Neural cell (in vitro differentiated cells): ENCODE results near the gene ATP1A1. TPM values are rescaled to one million over a fixed set of nuclear protein-coding genes. Genes with fewer than 3 reads are reported as not detected.

Experiments
- H2AFZ ChIP-seq: fragments of 200-600, 300-800 bp; sonication (generic), shearing (Covaris generic); 2 replicates; pipeline ENCODE4 v1.6.0; 2014; ENCODE audit warnings: low read depth, mild to moderate bottlenecking, antibody characterized with exemption, low read length, moderate library complexity
- H3F3A ChIP-seq: fragments of 200-600 bp; shearing (Covaris generic); 2 replicates; pipeline ENCODE4 v1.6.1; 2016; ENCODE audit warnings: mild to moderate bottlenecking, moderate library complexity, mixed read lengths, antibody characterized with exemption, low read length; ENCODE audit not compliant: insufficient read depth, poor library complexity, severe bottlenecking
- H3K27ac ChIP-seq: fragments of 200-600, 300-800 bp; sonication (generic), shearing (Covaris generic); 2 replicates; pipeline ENCODE4 v1.5.1; 2014; ENCODE audit warnings: mild to moderate bottlenecking, low read length, moderate library complexity
- H3K27me3 ChIP-seq: fragments of 300-800, 200-600 bp; sonication (generic), shearing (Covaris generic); 2 replicates; pipeline ENCODE4 v1.6.0; 2014; ENCODE audit warnings: mild to moderate bottlenecking, low read depth, low read length, moderate library complexity; ENCODE audit not compliant: insufficient read depth
- H3K36me3 ChIP-seq: fragments of 300-800, 200-600 bp; sonication (generic), shearing (Covaris generic); 2 replicates; pipeline ENCODE4 v1.5.1; 2014; ENCODE audit warnings: mild to moderate bottlenecking, antibody characterized with exemption, low read length, moderate library complexity; ENCODE audit not compliant: insufficient read depth
- H3K4me2 ChIP-seq: fragments of 300-800, 200-600 bp; sonication (generic), shearing (Covaris generic); 2 replicates; pipeline ENCODE4 v1.6.0; 2014; ENCODE audit warnings: mild to moderate bottlenecking, low read length
- H3K4me3 ChIP-seq: fragments of 300-800, 200-600 bp; sonication (generic), shearing (Covaris generic); 2 replicates; pipeline ENCODE4 v1.5.1; 2014; ENCODE audit warnings: mild to moderate bottlenecking, low read length, moderate library complexity
- H3K79me2 ChIP-seq: fragments of 200-600 bp; shearing (Covaris generic); replicated peaks from 2 replicates; pipeline ENCODE4 v1.6.0; 2014; ENCODE audit warnings: mild to moderate bottlenecking, low read length, moderate library complexity; ENCODE audit not compliant: insufficient read depth
- H3K9ac ChIP-seq: fragments of 300-800, 200-600 bp; sonication (generic), shearing (Covaris generic); 2 replicates; pipeline ENCODE4 v1.6.1; 2016; ENCODE audit warnings: mild to moderate bottlenecking, low read length, mixed read lengths
- H3K9me2 ChIP-seq: fragments of 200-600 bp; shearing (Covaris generic); 2 replicates; pipeline ENCODE4 v1.6.1; 2016; ENCODE audit warnings: mild to moderate bottlenecking, low read length, mixed read lengths; ENCODE audit not compliant: insufficient read depth
- H3K9me3 ChIP-seq: fragments of 200-600, 300-800 bp; sonication (generic), shearing (Covaris generic); 2 replicates; pipeline ENCODE4 v1.6.1; 2016; ENCODE audit warnings: mild to moderate bottlenecking, mixed run types, low read length, moderate library complexity, mixed read lengths
- H4K20me1 ChIP-seq: fragments of 200-600 bp; shearing (Covaris generic); 2 replicates; pipeline ENCODE4 v1.6.1; 2016; ENCODE audit warnings: mild to moderate bottlenecking, mixed run types; ENCODE audit not compliant: insufficient read depth
- EP300 ChIP-seq: fragments of 450-650 bp; conservative IDR thresholded peaks from 2 replicates; pipeline ENCODE4 v1.6.1; 2014; ENCODE audit warnings: antibody characterized with exemption, mild to moderate bottlenecking, moderate library complexity; ENCODE audit not compliant: poor library complexity, severe bottlenecking
- EZH2 ChIP-seq: fragments of 200-600, 300-800 bp; shearing (Covaris generic), sonication (generic); IDR thresholded peaks from 2 replicates; pipeline ENCODE4 v1.6.1; 2014; ENCODE audit warnings: antibody characterized with exemption, low read length, borderline replicate concordance, mild to moderate bottlenecking; ENCODE audit not compliant: insufficient read depth, poor library complexity, severe bottlenecking
- MXI1 ChIP-seq: fragments of 450-650 bp; conservative IDR thresholded peaks from 2 replicates; pipeline ENCODE4 v1.6.1; 2014; ENCODE audit warnings: antibody characterized with exemption, mild to moderate bottlenecking; ENCODE audit not compliant: poor library complexity, severe bottlenecking
- POLR2AphosphoS5 ChIP-seq: IDR thresholded peaks from 2 replicates; pipeline ENCODE4 v1.6.1; 2012
- RAD21 ChIP-seq: fragments of 450-650 bp; conservative IDR thresholded peaks from 2 replicates; pipeline ENCODE4 v1.6.1; 2014; ENCODE audit warnings: antibody characterized with exemption, mild to moderate bottlenecking, moderate library complexity
- SMC3 ChIP-seq: fragments of 450-650 bp; conservative IDR thresholded peaks from 2 replicates; pipeline ENCODE4 v1.6.1; 2014; ENCODE audit warnings: antibody characterized with exemption, mild to moderate bottlenecking, moderate library complexity; ENCODE audit not compliant: poor library complexity
- TAF1 ChIP-seq: IDR thresholded peaks from 2 replicates; pipeline ENCODE4 v1.6.1; 2012; ENCODE audit warnings: low read depth
- polyA plus RNA-seq: library from polyadenylated mRNA; depleted of rRNA; stranded (reverse); fragments of >200 nt; gene quantifications from 2 replicates; pipeline ENCODE4 v1.2.3, GENCODE V29; 2014
- TF ChIP-seq, protein P1 (sequence below): fragments of 450-650 bp; IDR thresholded peaks from 2 replicates; pipeline ENCODE4 v1.5.1; 2014; ENCODE audit warnings: antibody characterized with exemption, mild to moderate bottlenecking, moderate library complexity; ENCODE audit not compliant: poor library complexity, severe bottlenecking
- TF ChIP-seq, protein P2 (sequence below): IDR thresholded peaks from 2 replicates; pipeline ENCODE4 v1.6.1; 2012; ENCODE audit warnings: borderline replicate concordance

Gene ATP1A1
- polyA plus RNA-seq, 1 donor from 2014 or later, result 44.2 TPM

GRCh38 chr1:116392717-116393404 lies 19.8 kb downstream of the ATP1A1 start:
- Histone ChIP-seq H3F3A (no peaks in the 10 kb centered on the region), H3K4me3 (no peak overlapping the region), H3K27ac (no peak overlapping the region), H3K27me3 (no peaks in the 10 kb centered on the region), H3K36me3 (peaks cover 22% of the 10 kb centered on the region), H3K9ac (no peak overlapping the region), H4K20me1 (no peaks in the 10 kb centered on the region), H2AFZ (no peak overlapping the region), H3K79me2 (no peaks in the 10 kb centered on the region), H3K9me3 (no peaks in the 10 kb centered on the region), H3K9me2 (no peaks in the 10 kb centered on the region), H3K4me2 (no peak overlapping the region)
- no peak for TF ChIP-seq MXI1
- TF ChIP-seq, protein P1, sequence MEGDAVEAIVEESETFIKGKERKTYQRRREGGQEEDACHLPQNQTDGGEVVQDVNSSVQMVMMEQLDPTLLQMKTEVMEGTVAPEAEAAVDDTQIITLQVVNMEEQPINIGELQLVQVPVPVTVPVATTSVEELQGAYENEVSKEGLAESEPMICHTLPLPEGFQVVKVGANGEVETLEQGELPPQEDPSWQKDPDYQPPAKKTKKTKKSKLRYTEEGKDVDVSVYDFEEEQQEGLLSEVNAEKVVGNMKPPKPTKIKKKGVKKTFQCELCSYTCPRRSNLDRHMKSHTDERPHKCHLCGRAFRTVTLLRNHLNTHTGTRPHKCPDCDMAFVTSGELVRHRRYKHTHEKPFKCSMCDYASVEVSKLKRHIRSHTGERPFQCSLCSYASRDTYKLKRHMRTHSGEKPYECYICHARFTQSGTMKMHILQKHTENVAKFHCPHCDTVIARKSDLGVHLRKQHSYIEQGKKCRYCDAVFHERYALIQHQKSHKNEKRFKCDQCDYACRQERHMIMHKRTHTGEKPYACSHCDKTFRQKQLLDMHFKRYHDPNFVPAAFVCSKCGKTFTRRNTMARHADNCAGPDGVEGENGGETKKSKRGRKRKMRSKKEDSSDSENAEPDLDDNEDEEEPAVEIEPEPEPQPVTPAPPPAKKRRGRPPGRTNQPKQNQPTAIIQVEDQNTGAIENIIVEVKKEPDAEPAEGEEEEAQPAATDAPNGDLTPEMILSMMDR, result no peak
- TF ChIP-seq RAD21, result no peak
- TF ChIP-seq, protein P2, sequence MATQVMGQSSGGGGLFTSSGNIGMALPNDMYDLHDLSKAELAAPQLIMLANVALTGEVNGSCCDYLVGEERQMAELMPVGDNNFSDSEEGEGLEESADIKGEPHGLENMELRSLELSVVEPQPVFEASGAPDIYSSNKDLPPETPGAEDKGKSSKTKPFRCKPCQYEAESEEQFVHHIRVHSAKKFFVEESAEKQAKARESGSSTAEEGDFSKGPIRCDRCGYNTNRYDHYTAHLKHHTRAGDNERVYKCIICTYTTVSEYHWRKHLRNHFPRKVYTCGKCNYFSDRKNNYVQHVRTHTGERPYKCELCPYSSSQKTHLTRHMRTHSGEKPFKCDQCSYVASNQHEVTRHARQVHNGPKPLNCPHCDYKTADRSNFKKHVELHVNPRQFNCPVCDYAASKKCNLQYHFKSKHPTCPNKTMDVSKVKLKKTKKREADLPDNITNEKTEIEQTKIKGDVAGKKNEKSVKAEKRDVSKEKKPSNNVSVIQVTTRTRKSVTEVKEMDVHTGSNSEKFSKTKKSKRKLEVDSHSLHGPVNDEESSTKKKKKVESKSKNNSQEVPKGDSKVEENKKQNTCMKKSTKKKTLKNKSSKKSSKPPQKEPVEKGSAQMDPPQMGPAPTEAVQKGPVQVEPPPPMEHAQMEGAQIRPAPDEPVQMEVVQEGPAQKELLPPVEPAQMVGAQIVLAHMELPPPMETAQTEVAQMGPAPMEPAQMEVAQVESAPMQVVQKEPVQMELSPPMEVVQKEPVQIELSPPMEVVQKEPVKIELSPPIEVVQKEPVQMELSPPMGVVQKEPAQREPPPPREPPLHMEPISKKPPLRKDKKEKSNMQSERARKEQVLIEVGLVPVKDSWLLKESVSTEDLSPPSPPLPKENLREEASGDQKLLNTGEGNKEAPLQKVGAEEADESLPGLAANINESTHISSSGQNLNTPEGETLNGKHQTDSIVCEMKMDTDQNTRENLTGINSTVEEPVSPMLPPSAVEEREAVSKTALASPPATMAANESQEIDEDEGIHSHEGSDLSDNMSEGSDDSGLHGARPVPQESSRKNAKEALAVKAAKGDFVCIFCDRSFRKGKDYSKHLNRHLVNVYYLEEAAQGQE, result no peak
- TF ChIP-seq POLR2AphosphoS5, result no peak
- TF ChIP-seq TAF1, result no peak
- TF ChIP-seq EP300, result no peak
- no peak for TF ChIP-seq SMC3
- TF ChIP-seq EZH2, result no peak

- no peaks in the 10 kb centered on the region for H3K79me2 ChIP-seq
- no peak overlapping the region for H2AFZ ChIP-seq
- H3K4me2 ChIP-seq, result no peak overlapping the region
- H3K36me3 ChIP-seq, result peaks cover 21% of the 10 kb centered on the region
- no peak overlapping the region for H3K27ac ChIP-seq
- no peaks in the 10 kb centered on the region for H3K27me3 ChIP-seq
- no peaks in the 10 kb centered on the region for H3K9me2 ChIP-seq
- H3K9ac ChIP-seq, result no peak overlapping the region
- no peaks in the 10 kb centered on the region for H4K20me1 ChIP-seq
- H3F3A ChIP-seq, result no peaks in the 10 kb centered on the region
- no peak overlapping the region for H3K4me3 ChIP-seq
- H3K9me3 ChIP-seq, result no peaks in the 10 kb centered on the region
- TF ChIP-seq MXI1 (no peak), POLR2AphosphoS5 (no peak), TAF1 (no peak), SMC3 (no peak), EZH2 (no peak), RAD21 (no peak), EP300 (no peak)
- TF ChIP-seq, protein P1, result no peak
- TF ChIP-seq, protein P2, result no peak
Observed at GRCh38 chr1:116393792-116394191, 20.7 kb downstream of the ATP1A1 start.
